Tongue (tissue), 2 donors: ENCODE measurements around the gene VPS29. TPM values are rescaled to one million over a fixed set of nuclear protein-coding genes. Genes with fewer than 3 reads are reported as not detected.
"Not testable (repeated sequence)": the region's sequence is repeated elsewhere in the genome, so short reads cannot be mapped to it uniquely, and the experiment has no call there.

Experiments
- DNase-seq: peaks from one replicate; pipeline ENCODE4 v3.0.0-alpha.2; 2015
- total RNA-seq: library from RNA; depleted of rRNA; stranded (reverse); fragments of >200 nt; gene quantifications from one replicate; pipeline ENCODE4 v1.2.3, GENCODE V29; 2014

VPS29 gene
- total RNA-seq, 1 donor from 2014 or later = 88.0 TPM

DNA sequence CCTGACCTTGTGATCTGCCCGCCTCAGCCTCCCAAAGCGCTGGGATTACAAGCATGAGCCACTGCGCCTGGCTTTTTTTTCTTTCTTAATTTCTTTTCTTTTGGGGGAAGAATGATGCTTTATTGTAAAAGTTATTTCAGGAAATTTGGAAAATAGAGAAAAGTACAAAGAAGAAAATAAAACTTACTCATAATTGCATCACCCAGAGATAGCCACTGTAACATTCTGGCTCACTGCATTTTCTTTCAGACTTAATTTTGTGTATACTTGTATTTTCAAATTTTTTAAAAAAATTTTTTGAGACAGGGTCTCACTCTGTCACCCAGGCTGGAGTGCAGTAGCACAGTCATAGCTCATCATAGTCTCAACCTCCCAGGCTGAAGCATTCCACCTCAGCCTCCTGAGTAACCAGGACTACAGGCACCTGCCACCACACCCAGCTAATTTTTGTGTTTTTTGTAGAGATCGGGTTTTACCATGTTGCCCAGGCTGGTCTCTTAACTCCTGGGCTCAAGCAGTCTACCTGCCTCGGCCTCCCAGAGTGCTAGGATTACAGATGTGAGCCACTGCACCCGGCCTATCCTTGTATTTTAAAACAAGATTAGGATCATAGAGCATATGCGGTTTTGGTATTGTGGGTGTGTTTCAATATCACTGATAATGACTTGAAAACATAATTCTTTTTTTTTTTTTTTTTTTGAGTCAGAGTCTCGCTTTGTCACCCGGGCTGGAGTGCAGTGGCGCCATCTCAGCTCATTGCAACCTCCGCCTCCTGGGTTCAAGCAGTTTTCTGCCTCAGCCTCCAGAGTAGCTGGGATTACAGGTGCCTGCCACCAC, 19.2 kb upstream of the VPS29 start:
- not testable (repeated sequence) for DNase-seq

DNA sequence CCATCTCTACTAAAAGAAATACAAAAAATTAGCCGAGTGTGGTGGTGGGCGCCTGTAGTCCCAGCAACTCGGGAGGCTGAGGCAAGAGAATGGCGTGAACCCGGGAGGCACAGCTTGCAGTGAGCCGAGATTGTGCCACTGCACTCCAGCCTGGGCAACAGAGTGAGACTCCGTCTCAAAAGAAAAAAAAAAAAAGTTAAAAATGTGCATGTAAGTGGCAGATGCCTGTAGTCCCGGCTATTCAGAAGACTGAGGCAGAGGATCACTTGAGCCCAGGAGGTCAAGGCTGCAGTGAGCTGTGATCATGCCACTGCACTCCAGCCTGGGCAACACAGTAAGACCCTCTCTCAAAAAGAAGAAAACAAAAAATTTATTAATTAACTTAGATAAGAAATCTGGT, 16.1 kb upstream of the VPS29 start:
- DNase-seq = not testable (repeated sequence)

DNA sequence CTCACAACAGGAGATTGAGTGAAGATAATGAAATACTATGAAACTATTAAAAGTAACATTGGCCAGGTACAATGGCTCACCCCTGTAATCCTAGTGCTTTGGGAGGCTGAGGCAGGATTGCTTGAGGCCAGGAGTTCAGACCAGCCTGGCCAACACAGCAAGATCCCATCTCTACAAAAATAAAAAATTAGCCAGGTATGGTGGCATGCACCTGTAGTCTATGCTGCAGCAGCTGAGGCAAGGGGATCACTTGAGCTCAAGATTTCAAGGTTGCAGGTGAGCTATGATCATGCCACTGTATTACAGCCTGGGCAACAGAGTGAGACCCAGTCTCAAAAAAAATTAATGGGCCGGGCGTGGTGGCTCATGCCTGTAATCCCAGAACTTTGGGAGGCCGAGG, 15.1 kb upstream of the VPS29 start:
- DNase-seq = no peak

DNA sequence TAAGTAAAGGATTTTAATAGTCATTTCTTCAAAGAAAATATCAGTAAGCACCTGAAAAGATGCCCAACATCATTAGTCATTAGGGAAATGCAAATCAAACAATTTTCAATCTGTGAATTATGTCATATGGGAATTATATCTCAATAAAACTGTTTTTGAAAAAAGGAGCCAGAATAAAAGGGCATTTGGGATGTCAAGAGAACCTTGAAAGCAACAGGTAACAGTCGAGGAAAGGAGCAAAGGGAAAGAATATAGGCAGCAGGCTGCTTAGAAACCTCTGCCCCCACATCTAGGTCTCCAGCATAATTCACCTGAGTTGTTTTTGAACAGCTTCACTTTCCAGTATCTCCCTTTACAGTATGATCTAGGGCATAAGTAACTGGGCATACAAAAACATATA, 12.5 kb upstream of the VPS29 start:
- no peak for DNase-seq

DNA sequence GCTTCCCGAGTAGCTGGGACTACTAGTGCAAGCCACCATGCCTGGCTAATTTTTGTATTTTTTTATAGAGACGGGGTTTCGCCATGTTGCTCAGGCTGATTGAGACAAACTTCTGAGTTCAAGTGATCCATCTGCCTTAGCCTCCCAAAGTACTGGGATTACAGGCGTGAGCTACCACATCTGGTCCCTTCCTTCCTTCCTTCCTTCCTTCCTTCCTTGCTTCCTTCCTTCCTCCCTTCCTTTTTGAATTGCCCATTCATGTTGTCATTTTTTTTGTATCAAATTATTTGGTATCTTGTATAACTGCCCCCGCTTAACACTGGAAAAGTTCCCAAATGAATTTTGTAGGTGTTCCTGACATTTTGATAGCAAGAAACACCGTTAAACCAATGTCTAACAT, 11.9 kb upstream of the VPS29 start:
- DNase-seq = no peak

DNA sequence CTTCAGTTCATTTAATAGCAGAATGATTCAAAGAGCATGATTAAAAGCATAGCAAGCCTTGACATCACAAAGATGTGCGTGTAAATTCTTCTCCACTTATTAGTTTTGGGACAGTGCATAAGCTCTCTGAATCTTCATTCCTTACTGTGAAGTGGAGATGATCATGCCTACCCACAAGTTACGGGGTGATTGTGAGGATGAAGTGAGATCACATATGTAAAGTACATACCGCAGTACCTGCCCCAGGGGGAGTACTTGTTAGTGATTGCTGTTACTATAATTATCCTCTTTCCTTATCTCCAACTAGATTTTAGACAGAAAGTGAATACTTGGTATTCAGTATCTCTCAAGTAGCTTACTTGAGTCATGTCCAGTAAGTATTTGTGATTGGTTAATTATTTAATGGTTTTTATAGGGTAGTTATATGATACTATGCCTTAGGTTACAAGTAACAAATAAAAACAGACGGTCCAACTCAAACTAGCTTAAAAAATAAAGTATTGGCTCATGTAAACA, 6.2 kb upstream of the VPS29 start:
- DNase-seq = no peak

DNA sequence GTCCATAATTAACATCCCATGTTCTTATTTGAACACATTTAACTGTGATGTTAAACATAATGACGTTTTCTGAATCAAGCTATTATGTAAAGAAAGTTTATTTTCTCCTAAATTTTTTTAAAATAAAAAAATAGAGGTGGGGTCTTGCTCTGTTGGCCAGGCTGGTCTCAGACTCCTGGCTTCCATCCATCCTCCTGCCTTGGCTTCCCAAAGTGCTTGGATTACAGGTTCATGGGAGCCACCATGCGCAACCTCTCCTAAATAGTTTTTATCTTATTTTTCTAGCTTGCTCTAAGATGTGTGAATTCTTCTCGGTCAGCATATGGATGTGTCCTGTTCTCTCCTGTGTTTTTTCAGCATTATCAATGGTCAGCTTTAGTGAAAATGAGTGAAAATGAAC, 3.4 kb upstream of the VPS29 start:
- no peak for DNase-seq

DNA sequence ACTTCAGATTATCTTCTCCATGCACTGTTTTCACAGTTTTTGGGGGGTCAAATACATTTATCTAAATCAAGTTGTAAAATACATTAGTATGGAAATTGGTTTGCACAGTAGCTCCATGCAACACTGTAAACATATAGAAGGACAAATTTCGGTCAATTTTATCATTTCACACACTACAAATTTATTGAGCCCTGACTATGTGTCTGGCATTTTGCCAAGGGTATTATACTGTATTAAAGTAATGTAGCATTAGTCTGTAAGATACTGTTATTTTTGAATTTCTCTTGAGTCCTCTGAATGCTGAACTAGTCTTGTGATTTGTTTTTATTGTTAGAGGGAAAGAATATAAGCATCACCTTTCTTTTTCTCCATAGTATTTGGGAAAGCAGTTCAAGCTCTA, 1.5 kb upstream of the VPS29 start:
- no peak for DNase-seq

DNA sequence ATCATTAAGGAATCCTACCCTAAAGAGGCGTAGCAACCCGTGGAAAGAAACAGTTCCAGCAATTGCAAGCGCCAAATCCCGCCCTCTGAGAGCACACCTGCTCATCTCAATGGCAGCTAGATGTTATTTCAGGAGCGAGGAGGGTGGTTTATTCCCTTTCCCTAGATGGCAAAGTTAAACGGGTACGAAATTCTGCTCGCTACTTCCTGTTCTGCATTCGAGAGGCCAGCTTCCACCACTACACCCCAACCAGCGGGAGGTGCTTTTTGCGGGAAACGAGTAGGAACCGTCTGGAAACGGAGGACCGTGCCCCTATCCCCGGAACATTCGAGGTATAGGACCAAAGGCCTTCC, 536 bp downstream of the VPS29 start:
- DNase-seq = peak; percentile 73

DNA sequence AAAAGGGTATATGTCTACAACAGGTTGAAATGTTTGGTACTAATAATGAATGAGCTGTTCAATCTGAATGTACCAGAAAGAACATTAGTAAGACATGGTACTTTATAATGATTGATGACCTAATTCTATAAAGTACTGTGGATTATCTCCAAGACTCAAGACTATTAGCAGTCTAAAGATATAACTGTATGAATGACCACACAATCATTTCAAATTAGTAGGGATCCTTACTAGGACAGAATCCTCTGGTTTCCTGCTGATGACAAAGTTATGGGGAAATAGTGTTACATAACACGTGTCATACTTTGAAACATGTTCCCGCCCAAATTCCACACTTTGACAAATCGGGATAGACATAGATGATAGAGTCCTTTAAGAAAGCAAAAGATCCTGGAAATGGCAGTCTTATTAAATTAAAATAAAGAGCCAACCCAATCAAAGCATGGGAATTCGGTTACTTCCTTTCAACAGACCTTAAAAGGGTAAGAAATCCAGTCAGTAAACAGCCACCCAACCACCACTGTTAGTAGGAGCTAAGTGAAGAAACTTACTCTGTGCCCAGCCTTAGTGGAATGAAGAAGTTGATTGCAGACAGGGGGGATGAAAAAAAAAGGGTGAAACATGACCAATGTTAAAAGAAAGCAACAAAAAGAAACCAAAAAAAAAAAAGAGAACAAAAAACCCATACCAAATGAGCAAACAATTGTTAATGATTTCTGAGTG, 2.8 kb downstream of the VPS29 start:
- no peak for DNase-seq

DNA sequence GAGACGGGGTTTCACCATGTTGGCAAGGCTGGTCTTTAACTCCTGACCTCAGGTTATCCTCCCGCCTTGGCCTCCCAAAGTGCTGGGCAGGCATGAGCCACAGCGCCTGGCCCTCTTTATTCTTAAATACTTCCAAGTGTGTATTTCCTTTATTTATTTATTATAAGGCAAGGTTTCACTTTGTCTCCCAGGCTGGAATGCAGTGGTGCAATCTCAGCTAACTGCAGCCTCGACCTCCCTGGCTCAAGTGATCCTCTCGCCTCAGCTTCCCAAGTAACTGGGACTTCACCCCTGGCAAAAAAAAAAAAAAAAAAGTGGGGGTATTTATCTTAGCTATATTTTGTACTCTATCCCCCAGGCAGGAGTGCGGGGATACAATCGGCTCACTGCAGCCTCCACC, 26.5 kb downstream of the VPS29 start:
- DNase-seq = no peak

DNA sequence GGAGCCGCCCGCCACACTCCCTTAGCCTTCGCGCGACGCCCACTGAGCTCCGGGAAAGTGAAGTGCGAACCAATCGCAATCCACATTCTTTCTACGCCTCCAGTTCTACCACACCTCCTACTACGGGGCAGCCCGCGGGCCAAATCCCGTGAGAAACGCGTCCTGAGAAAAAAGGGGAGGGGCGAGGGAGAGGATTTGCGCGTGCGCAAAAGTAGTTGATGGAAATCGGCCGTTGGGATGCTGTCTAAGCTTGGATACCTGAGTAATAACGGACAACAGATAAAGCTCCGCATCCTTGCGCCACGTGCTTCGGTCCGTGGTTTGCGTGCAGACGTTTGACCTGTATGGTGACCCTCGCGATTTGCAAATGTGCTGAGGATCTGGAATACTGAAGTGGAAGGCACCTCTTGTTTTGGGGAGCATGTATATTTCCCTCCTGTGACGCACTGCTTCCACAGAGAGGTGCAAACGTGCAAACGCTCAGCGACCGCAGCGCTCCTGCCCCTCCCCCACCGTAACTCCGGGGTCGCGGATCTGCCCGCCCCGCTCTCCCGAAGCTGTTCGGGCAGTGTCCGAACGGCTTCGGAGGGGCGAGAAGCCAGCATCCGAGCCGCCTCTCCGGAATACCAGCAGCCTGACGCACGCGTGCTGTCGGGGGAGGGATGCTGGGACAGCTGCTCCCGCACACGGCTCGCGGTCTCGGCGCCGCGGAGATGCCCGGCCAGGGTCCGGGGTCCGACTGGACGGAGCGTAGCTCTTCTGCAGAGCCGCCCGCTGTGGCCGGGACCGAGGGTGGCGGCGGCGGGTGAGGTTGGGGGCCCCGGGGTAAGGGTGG, 33.5 kb downstream of the VPS29 start, which contains the start of the genes FAM216A and GPN3:
FAM216A (plus strand) TSS at position 632 of the 835 bp plus-strand sequence; CDS start at position 663, 31 bp downstream.
GPN3 (minus strand) TSS at position 44 of the 835 bp plus-strand sequence. CDS start 54 bp downstream, outside the sequence.
- peak; percentile 99 for DNase-seq

DNA sequence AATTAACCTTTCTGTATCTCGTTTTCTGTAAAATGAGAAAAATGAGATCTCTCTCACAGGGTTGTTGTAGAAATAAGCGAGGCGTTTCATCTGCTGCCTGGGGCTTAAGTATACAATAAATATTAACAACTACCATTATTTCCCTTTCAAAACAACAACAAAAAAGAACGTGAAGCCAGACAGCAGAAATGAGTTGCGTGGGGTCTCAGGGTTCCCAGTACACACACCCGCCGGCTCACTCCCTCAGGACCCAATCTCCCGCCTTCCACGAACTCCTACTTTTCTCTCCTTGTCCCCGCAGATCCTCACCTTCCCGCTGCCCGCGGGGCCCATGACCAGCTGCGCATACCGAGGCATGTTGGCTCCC, 34.1 kb downstream of the VPS29 start:
- no peak for DNase-seq

DNA sequence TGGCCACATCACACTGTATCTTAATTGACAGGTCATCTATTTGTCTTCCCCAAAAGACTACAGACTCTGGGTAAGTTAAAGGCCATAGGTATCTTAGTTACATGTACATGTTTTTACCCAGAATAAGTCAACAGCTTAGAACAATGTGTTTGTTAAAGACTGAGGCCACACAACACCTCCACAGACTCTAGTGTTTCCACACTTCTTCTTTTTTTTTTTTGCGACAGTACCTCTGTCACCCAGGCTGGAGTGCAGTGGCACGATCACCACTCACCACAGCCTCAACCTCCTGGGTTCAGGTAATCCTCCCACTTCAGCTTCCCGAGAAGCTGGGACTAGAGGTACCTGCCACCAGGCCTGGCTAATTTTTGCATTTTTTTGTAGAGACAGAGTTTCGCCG, 35.1 kb downstream of the VPS29 start:
- DNase-seq = no peak

DNA sequence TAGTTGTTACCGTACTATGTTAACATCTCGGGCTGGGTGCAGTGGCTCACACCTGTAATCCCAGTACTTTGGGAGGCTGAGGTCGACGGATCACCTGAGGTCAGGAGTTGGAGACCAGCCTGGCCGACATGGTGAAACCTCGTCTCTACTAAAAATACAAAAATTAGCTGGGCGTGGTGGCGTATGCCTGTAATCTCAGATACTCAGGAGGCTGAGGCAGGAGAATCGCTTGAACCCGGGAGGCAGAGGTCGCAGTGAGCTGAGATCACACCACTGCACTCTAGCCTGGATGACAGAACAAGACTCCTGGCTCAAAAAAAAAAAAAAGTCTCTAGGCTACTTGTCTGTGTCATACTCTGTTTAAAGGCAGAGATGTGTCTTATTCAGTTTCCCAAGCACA, 36.1 kb downstream of the VPS29 start:
- not testable (repeated sequence) for DNase-seq

DNA sequence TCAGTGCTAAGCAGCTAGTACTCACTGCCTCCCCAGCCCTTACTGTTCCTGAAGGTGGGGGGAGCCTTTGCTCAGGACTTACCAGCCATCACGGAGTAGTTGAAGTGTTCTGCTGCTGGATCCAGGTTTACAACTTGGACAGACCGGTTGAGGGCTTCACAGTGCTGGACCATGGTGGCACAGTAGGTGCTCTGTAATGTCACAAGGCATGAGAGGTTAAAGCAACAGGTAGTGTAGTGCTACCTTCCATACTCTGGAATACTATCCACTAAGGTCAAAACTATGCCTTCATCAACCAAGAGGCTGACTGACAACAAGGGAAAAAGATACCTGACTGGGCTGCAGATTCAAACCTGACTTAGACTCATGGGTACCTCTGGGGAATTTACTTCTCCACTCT, 36.9 kb downstream of the VPS29 start:
- no peak for DNase-seq

DNA sequence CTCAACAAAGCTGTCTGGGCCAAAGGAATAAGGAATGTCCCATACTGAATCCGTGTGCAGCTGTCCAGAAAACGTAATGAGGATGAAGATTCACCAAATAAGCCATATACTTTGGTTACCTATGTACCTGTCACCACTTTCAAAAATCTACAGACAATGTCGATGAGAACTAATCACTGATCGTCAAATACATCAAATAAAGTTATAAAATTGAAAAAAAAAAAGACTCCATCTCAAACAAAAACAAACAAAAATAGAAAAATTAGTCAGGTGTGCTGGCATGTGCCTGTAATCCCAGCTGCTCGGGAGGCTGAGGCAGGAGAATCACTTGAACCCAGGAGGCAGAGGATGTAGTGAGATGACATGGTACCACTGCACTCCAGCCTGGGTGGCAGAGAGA, 40.7 kb downstream of the VPS29 start:
- not testable (repeated sequence) for DNase-seq

DNA sequence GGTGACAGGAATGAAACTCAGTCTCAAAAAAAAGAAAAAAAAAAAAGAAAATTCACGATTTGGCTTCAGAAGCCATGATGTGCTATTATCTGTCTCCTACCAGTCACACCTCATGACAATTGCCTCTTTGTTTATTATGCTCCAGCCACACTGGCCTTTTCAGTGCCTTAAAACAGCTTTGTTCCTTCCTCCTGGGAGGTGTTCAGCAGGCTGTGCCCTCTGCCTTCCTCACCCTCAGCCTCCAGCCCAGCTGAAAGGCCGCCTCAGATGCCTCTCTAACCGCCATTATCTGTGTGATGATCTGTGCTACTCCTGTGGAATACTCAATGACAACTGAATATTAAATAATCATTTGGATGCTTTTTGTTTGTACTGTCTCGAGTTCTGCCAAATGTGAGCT, 43.2 kb downstream of the VPS29 start:
- no peak for DNase-seq

DNA sequence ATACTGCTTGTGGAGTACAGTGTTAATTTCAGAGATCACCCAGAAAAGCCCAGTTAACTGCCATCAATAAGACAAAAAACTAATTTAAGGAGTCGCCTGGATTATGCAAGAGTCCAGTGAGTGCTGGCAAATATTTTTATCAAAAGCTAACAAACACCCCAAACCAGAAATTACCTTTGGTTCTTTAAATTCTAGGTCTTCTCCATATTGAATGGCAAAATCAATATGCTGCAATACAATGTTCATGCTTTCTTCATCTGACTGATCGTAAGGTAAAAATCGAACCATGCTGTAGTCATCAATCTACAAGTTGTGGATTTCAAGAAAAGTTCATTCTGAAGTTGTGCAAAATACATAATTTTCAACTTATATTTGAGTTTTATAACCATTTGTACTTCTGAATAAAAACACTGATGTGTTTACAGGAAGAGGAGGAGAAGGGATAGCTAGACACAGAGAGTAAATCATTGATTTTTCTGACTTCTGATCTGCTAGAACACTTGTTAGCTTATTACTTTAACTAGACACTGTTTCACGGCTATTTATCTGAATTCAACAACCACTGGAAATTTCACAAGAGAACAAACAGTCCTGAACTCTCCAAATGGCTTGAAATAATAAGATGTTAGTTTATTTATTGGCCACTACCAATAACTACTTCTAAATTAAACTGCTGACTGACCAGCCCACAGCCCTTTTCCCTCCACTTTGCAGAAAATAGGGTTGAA, 48.2 kb downstream of the VPS29 start:
- DNase-seq = no peak

DNA sequence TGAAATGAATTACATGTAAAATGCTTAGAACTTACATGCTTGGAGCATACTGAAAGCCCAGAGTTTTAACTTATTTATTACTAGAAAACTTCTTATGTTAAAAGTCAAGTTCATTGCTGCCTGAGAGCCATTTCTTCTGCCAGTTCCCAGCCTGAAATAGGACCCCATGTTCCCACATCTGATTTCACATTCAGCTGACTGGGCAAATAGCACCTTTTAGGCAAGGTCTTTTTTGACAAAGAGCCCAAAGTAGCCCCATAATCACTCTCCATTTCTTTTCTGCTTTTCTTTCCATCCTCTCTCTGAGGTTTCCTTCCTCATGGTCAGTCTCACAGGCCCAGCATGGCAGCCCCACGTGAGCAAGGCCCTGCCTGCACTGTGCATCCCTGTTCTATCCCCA, 50.6 kb downstream of the VPS29 start:
- DNase-seq = no peak

DNA sequence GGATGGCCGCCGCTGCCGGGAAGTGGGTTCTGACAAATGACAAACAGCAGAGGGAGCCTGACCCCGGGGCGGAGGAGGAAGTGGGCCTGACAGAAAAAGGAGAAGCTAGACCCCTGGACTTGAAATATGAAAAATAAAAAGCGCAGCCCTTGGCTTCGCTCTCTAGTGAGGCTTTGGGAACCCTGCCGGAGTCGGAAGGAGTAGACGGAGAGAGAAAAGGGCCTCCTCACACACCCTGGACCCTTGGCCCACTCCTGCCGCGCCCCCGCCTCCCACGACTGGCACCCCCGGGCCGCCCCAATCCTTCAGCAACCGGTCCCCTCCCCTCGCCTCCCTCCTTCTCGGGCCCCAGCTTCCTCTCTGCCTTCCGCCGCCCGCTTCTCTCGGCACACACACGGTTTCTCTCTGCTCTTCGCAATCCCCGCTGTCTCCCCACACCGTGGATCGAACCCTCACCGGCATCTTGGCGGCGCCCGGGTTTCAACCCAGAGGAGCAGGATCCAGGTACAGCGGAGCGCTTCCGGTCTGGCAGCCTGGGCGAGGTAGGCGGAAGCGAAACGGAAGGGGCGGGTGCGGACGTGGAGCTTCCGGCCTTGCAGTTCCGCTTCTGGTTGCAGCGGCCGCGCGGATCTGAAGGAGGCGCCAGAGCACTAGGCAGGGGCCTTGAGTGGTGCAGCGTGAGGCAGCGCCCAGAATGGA, 52.0 kb downstream of the VPS29 start, which contains the start of gene ARPC3:
ARPC3 (minus strand) TSS at position 539 of the 699 bp plus-strand sequence; CDS start at position 462, 77 bp downstream.
- peak; percentile 98 for DNase-seq
